Embryonic facial prominence (tissue), 1 donor: ENCODE data around the gene LTV1.

Experiments used
- DNase-seq: peaks from one replicate; pipeline ENCODE4 v3.0.0-alpha.2; 2016; ENCODE audit errors: extremely low spot score

The LTV1 gene

DNA sequence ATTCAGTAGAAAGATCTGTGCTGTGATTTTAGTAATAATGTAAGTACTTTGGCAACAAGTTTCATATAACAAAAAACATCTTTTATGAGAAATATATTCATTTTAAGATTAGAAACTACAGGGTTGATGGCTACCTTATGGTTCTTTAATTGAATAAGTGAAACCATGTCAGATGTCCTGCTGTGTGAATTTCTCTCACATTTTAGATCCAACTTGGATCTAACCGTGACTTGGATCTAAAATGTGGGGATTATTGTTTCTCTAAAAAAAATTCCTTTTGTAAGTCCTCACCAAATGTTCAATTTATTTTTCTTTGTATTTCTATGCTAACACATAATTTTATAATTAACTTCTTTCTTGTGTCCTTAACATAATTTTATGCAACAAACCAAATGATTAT, 51.5 kb downstream of the LTV1 start:
- DNase-seq = no peak

DNA sequence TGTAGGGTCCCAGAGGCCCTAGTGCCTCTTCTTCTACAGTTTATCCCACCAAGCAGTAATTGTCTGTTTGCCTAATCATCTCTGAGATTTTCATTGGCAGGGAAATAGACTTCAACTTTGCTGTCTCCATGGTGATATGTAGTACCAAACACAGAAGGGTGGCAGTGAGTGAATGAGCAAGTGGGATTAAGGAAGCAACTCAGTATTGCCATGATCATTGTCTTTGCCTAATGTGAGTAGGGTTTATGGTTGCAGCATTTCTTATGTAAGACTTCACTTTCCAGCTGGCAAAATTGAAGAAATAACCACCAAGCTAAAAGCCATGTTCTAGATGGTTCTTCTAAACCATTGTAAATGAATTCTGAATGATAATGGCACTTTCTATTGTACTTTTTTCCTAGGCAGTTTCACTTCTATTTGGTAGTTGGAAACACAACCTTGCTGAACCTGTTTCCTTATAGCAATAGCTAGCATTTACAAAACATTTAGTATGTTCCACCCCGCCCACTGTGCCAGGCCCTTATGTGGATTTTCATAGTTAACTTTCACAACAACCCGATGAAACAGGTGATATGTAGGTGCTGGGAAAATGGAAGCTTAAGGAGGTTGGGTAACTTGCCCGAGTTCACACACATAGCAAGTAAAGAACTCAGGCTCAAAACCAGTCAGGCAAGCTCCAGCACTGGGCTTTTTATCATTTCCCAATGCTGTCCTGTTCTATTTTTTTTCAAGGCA, 53.2 kb downstream of the LTV1 start:
- no peak for DNase-seq

DNA sequence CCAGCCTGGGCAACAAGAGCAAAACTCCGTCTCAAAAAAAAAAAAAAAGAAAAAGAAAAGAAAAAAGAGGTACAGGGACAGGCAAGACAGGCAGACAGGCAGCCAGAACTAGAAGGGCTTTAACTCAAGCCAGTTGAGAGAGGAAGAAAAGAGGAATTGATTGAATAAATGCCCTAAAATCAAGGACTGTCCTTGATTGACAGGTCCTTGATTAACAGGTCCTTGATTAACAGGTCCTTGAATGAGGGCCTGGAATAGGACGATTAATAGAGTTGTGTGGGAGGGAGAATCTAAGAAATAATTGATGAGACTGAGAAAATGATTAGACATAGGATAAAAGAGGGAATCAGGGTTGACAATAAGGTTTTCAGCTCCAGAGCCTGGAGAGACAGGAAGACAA, 57.2 kb downstream of the LTV1 start:
- DNase-seq = no peak

DNA sequence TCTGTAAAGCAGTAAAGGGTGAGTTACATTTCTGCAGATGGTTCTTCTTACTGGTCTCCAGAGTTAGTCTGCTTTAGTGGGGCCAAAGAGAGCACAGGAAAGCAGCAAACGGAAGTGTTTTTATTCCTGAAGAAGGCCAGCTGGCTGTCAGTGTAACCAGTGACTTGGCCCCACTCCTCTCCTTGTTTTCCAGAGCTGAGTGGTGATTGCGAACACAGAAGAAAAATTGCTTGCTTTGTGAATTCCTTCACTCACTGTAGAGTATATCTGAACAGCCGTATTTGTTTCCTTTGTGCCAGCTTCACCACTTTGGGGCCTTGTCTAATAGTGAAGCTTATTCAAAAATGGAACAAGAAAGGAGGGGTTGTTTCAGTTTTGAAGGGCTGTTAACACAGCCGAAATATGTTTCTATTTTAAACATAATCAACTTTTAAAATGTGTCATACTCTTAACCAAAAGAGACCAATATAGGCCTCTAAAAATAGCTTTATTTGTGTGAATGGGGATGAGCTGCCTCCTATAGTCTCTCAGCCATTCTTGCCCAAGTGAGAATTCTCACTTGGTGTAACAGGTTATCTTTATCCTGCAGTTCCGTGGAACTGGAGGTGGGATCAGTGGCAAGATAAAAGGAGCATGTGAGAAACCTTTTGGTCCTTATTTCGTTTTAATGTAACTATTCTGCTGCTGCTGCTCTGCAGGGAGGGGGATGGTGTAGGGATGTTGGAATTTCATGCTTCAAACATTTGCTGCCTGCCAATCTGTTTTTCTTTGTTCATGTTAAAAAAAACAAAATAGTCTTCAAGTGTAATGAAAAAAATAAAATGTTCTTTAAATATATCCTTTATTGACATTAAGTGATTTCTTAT, 59.0 kb downstream of the LTV1 start:
- DNase-seq = no peak

DNA sequence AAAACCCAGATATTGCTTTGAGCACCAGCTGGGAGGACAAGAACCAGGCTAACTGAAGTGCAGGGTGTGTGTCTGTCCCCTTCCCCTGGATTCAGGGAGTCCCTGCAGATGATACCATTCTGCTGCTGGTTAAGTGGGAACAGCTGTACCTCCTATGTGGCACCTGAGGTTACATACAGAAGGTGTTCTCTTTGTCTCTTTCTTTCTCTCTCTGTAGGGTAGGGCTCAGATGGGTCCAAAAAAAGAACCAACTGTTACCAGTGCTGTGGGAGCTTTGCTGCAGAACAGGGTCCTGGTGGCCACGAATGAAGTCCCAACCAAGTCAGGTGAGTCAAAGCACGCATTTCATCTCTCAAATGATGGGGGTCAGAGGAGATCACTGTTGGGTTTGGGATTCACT, 59.7 kb downstream of the LTV1 start:
- no peak for DNase-seq

DNA sequence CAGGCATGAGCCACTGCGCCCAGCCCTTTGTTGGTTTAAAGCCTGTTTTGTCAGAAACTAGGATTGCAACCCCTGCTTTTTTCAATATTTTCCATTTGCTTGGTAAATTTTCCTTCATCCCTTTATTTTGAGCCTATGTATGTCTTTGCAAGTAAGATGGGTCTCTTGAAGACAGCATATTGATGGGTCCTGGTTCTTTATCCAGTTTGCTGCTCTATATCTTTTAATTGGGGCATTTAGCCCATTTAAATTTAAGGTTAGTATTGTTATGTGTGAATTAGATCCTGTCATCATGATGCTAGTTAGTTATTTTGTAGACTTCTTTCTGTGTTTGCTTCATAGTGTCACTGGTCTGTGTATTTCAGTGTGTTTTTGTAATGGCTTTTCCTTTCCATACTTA, 67.9 kb downstream of the LTV1 start:
- no peak for DNase-seq

DNA sequence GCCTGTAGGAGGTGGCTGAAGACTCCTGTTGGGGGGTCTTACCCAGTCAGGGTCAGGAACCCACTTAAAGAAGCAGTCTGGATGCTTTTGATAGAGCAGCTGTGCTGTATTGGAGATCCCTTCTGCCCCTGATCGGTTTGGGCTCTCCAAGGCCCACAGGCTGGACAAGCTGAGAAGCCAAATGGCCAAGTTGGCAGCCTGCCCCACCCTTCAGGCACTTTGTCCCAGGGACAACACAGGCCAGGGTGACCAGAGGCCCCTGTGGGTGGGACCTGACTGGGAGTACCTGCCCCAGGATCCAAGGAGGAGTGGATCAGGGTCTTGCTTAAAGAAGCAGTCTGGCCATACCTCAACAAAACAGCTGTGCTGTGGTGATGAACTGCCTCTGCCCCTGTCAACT, 69.5 kb downstream of the LTV1 start:
- no peak for DNase-seq
